ENCODE results near the gene SMAD3.
"Not testable (repeated sequence)": the region's sequence is repeated elsewhere in the genome, so short reads cannot be mapped to it uniquely, and the experiment has no call there.

Gene SMAD3

GRCh38 chr15:67119238-67119846, 53.9 kb downstream of the SMAD3 start:
- TF ChIP-seq POLR2A (IDR thresholded peaks at IDR 0.05; ENCODE audit: low read length) (no peak), GATA1 (IDR thresholded peaks at IDR 0.05; ENCODE audit: low read depth, low read length) (no peak)
- no peak for DNase-seq

- DNase-seq, result no peak
- TF ChIP-seq GATA1 (IDR thresholded peaks at IDR 0.05; ENCODE audit: low read depth, low read length) (no peak), POLR2A (IDR thresholded peaks at IDR 0.05; ENCODE audit: low read length) (no peak)
Measured at GRCh38 chr15:67120009-67120838, 54.8 kb downstream of the SMAD3 start.

GRCh38 chr15:67120839-67121643, 55.6 kb downstream of the SMAD3 start:
- DNase-seq, result peak in 1 of 2 experiments; percentile 31
- peak; percentile 27 for TF ChIP-seq POLR2A (IDR thresholded peaks at IDR 0.05; ENCODE audit: low read length)
- TF ChIP-seq GATA1 (IDR thresholded peaks at IDR 0.05; ENCODE audit: low read depth, low read length), result no peak

- DNase-seq, result no peak
- no peak for TF ChIP-seq GATA1 (IDR thresholded peaks at IDR 0.05; ENCODE audit: low read depth, low read length)
- no peak for TF ChIP-seq POLR2A (IDR thresholded peaks at IDR 0.05; ENCODE audit: low read length)
Measured at GRCh38 chr15:67121644-67122605, 56.5 kb downstream of the SMAD3 start.

- not testable (repeated sequence) for DNase-seq
Measured at GRCh38 chr15:67122816-67123215, 57.4 kb downstream of the SMAD3 start.

- not testable (repeated sequence) for DNase-seq
Measured at GRCh38 chr15:67123291-67123690, 57.9 kb downstream of the SMAD3 start.

- peak; percentile 11 to 33 for DNase-seq
- TF ChIP-seq GATA1 (IDR thresholded peaks at IDR 0.05; ENCODE audit: low read depth, low read length), result no peak
- TF ChIP-seq POLR2A (IDR thresholded peaks at IDR 0.05; ENCODE audit: low read length), result no peak
Measured at GRCh38 chr15:67124111-67124510, 58.7 kb downstream of the SMAD3 start.

GRCh38 chr15:67124911-67125588, 59.6 kb downstream of the SMAD3 start:
- DNase-seq, result no peak
- TF ChIP-seq POLR2A (IDR thresholded peaks at IDR 0.05; ENCODE audit: low read length), result no peak
- no peak for TF ChIP-seq GATA1 (IDR thresholded peaks at IDR 0.05; ENCODE audit: low read depth, low read length)

GRCh38 chr15:67125589-67126502, 60.4 kb downstream of the SMAD3 start:
- DNase-seq, result no peak
- no peak for TF ChIP-seq POLR2A (IDR thresholded peaks at IDR 0.05; ENCODE audit: low read length)
- TF ChIP-seq GATA1 (IDR thresholded peaks at IDR 0.05; ENCODE audit: low read depth, low read length), result no peak

- DNase-seq, result no peak
- TF ChIP-seq GATA1 (IDR thresholded peaks at IDR 0.05; ENCODE audit: low read depth, low read length) (no peak), POLR2A (IDR thresholded peaks at IDR 0.05; ENCODE audit: low read length) (no peak)
Measured at GRCh38 chr15:67126551-67127330, 61.3 kb downstream of the SMAD3 start.

- TF ChIP-seq GATA1 (IDR thresholded peaks at IDR 0.05; ENCODE audit: low read depth, low read length), result no peak
- no peak for DNase-seq
Measured at GRCh38 chr15:67127331-67127664, 61.9 kb downstream of the SMAD3 start.

Data from erythroblast (primary cell).